GM19455 (cell line): ENCODE data around the gene TLE3.
A peak's percentile ranks its signal among the peaks of the same experiment; 100 is the strongest.

ENCODE experiments used
- ATAC-seq: cut with Tn5 transposase; IDR thresholded peaks from one replicate; pipeline ENCODE4 v1.9.1; 2021; ENCODE audit not compliant: unreplicated experiment

Gene TLE3

DNA sequence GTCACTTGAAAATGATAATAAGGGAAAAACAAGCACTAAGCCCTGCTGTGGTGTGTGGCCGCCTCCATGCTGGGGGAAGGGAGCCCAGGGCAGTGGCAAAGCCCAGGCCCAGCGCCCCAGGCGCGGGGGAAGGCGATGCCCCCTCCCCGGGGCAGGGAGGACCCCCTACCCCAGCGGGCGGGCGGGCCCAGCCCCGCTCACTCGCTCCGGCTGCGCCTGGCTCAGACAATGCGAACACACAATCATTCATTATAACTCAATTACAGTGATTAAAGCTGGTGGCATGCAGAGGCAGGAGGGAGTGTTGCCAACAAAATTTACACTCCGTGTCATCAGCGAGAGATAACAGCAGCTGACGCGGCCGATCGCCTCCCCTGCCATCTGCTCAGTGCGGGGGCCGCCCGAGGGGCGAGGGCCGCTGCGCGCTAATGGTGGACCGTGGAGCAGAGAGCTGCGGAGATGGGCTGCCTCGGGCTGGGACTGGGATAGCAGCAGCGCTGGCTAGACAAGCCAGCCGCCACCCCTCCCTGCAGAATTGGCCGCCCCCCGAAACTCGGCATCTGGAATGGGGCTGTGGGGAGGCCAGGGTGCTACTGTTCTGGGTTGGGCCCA lies 64.1 kb downstream of the TLE3 start:
- no peak for ATAC-seq

DNA sequence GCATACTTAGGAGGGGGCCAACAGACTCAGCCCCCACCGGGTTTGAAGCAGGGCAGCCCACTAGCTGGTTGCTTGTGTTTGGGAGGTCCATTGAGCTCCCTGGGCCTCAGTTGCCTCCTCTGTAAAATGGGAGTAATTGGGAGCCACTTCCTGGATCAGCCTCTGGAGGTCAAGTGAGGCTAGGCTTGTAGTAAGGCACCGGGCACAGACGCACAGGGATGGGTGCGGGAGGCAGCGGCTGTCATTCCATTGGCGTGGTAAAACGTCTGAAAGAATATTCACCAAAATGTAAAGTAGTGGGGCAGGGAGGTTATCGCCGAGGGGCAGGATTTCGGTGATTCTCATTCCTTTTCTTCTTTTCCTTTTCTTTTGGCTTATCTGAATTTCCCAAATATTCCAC lies 64.6 kb downstream of the TLE3 start:
- no peak for ATAC-seq

DNA sequence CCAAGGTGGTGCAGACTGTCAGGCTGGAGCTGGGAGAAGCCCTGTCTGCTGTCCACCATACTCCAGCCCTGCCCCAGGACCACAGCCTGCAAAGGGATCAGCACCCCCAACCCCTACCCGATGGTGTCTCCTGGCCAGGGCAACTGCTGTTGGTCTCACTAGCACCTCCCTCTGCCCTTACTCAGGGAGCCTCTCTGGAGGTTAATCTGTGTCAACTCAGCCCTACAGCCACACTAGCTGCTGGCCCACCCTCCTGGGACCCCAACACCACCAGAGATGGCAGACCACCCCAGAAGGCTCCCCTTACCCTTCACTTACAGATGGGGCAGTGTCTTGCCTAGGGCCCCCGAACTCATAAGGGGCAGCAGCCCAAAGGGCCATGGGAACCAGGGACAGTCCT lies 65.2 kb downstream of the TLE3 start:
- no peak for ATAC-seq

DNA sequence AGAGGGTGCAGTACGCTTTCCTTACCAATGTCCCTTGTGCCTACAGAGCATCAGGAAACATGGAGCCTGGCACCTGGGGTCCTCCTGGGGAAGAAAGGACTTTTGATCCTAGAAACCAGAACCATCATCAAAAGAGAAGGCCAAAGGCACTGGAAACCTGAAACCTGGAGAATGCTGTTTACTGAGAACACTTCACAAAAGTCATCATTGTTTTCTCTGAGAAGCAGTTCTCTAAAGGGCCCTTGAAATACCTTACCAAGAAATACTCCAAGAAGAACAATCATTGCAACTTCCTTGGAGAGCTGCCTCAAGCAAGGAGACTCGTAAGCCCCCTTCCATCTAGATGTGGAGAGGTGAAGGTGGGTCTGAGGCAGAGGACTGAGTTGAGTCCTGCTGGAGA lies 66.0 kb downstream of the TLE3 start:
- ATAC-seq: no peak

DNA sequence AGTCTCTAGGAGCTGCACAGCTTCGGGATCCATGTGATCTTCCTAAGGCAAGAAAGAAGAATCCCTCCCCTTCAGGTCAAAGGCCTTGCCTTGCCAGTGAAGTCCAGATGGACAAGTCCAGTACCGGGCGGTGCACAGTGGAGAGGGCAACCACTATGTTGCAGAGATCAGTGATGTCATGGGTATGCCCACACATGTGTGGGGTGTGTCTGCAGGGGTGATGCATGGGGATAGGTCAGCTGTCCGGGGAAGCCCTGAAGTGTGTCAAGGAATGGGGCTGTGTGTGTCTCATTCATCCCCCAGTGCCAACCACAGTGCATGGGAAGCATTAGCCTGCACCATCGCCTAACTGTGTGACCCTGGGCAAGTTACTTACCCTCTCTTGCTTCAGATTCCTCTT lies 66.5 kb downstream of the TLE3 start:
- ATAC-seq: no peak

DNA sequence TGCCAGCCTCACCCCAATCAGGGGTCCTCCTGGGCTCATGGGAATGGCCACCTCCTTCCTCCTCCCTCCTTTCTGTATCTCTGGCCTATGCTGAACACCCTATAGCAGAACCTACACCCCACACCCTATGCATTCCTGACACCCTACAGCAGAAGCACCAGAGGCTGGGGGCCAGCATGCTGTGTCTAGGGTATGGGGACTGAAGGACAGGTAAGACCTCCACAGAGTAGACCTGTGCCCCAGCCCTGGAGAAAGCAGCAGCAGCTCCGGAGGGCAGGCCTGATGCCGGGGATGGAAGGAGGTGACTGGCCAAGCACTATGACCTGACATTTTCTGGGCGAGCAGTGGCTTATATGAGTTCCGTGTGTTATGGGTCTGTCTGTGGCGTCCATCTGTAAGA lies 66.9 kb downstream of the TLE3 start:
- ATAC-seq: no peak

DNA sequence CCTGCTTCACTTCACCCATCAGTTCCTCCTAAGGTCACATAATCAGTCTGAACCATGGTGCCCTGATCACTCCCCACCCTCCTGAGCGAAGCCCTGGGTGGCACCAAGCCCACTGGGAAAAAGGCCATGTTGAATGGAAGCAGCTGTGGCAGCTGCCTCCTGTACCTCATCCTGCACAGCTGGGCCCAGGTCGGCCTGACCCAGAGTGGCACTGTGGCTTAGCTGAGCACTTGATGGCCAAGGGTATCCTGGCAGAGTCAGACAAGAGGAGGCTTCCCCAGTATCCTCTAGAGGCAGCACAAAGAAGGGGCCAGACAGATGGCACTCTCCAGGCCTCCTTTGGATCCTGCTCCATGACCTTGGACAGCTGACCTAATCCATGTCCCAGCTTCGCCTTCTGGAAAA lies 68.4 kb downstream of the TLE3 start:
- no peak for ATAC-seq

DNA sequence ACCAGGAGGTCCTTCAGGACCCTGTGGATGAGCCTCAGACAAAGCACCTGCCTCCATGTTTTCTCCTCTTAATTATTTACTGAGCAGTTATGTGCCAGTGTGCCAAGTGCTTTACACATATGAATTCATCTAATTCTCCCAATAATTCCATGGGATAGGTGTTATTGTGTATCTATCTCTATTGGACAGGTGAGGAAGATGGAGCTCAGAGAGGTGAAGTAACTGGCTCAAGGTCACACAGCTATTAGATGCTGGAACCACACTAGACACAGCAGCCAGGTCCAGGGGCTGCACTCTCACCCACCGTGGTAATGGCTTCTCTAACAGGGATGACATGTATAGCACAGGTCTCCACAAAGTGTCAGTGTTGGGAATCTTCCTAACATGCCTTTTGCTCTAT lies 70.2 kb downstream of the TLE3 start:
- no peak for ATAC-seq

DNA sequence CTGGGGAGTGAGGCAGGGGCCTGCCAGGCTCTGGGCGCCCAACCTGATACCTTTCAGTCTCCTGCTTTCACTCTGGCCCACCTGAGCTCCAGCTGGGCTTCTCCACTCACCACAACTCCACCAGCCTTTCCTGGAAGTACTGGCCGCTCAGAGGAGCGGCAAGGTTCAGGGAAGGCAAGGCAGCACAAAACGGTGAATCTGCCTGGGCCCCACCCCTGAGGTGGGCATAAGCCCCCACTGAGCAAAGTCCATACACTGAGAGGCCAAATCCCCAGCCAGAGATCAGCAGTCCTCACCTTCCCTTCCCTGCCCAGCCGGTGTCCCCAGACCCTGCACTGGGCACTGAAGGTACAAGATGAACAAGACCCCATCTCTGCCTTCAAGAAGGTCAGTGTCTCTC lies 70.7 kb downstream of the TLE3 start:
- ATAC-seq: no peak

DNA sequence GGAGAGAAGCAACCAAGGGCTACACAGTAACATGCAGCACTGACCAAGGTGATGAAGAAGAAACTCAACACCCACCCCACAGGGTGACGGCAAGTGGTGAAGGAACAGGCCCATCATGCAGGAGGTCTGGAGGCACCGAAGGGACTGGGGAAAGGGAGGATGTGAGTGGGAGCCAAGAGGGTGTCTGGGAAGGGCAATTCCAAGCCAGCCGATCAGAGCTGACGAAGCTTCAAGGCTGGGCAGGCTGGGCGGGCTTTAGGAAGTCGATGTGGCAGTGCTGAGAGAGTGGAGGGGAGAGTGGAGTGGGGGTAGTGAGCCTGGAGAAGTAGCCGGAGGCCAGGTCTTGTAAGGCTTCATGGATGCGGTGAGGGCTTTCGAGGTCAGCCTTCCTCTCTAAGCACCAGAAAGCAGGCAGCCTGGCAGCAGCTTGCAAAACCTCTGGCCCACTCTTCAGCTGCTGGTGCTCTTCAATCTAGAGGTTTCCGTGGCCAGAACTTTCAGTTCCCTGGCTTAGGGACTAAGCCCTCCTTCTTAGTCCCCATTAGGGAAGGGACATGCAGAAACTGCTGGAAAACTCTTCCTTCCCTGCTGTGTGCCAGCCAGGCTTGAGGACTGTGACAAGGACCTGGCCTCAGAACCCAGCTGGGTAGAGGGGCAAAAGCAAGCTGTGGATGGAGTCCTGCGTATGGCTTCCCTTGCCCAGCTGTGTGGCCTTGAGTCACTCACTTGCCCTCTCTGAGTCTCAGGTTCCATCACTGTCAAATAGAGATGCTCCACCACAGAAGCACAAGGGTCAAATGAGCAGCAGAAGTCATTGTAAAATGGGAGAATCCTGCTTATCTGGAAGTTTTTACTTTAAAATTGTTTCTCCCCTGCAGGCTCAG lies 72.1 kb downstream of the TLE3 start:
- ATAC-seq: no peak

DNA sequence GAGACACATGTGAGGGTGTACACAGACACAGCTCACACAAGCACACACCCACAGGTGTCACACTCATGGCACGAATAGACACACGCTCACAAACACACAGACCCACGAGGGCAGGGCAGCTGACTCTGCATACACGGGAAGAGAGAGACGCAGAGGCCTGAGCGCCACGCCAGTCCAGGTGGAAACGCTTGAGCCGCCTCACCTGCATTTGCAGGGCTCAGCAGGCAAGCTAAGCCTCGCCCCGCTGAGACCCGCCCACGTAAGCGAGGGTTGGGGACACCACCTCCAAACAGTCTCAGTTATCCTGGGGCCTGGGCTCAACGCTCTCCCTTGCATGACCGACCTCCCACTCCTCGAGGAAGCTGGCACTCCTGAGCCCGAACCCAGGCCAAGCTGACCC lies 73.2 kb downstream of the TLE3 start:
- ATAC-seq: no peak

DNA sequence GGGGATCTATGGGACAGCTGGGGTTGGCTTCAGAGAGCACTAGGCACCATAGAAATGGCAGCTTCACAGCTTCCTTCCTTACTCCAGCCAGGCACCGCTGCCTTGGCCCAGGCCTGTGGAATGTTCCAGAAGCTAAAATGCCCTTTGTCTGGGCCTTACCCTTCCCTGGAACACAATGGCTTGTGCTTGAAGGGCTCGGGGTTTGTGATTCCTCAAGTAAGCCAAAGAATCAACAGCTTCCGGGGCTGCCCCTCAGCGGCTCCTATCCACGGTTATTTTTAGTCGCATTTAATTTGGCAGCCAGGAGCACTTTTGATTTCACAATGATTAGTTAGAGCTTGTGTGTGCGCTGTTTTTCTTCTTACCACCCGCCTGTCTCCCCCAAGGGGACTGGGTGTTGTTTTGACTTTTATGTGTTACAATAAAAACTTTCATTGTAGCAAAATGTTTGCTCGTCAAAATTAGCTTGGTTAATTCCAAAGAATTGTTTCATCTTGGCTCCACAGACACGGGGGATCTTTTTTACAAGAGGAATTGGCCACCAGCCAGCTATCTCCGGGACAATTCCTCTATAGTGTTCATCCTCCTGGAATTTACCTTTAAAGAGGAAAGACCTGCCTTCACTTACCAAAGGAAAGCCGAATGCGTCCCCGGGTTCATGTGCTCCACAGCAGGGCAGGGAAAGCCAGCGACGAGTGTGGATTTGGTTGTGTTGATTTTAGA lies 73.8 kb downstream of the TLE3 start:
- no peak for ATAC-seq

DNA sequence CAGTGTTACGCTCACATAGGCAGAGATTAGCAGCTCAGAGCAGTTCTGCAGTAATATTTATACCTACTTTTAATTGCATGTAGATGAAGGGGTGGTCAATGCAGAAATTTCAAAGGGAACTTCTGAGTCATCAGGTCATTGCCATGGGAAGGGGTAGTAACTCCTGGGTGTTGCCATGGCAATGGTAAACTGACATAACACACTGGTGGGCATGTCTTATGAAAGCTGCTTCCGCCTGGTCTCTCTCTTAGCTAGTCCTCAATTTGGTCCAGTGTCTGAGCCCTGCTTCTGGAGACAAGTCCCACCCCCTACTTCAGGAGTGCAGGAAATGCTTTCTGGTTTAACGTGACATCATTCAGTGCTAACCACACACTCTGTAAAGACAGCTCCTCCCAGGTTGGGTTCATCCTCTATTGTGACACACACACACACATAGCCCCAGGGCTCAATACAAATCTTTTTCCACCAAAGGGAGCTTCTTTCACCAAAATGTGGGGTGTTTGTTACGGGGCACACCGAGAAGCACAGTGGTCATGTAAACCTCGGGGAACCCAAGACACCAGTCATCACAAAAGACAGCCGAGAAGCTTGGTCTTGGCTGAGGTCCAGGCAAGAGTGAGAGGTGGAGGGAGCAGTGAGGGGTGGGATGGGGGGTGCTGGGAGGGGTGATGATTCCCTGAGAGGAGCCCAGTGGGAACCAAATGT lies 74.5 kb downstream of the TLE3 start:
- no peak for ATAC-seq

DNA sequence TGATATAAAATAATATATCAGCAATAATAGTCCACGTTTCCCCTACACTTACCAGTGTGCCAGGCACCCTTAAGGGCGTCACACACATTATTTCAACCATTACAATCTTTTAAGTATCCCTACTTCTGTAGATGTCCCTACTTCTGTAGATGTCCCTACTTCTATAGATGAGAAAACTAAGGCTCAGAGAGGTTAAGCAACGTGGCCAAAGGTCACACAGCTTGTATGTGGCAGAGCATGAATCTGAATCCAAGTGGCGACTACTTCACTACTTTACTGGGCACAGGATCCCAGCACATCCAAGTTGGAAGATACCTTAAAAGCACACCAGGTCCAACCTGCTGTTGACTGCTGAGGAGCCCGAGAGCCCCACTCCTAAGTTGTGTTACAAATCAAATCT lies 77.5 kb downstream of the TLE3 start:
- no peak for ATAC-seq

DNA sequence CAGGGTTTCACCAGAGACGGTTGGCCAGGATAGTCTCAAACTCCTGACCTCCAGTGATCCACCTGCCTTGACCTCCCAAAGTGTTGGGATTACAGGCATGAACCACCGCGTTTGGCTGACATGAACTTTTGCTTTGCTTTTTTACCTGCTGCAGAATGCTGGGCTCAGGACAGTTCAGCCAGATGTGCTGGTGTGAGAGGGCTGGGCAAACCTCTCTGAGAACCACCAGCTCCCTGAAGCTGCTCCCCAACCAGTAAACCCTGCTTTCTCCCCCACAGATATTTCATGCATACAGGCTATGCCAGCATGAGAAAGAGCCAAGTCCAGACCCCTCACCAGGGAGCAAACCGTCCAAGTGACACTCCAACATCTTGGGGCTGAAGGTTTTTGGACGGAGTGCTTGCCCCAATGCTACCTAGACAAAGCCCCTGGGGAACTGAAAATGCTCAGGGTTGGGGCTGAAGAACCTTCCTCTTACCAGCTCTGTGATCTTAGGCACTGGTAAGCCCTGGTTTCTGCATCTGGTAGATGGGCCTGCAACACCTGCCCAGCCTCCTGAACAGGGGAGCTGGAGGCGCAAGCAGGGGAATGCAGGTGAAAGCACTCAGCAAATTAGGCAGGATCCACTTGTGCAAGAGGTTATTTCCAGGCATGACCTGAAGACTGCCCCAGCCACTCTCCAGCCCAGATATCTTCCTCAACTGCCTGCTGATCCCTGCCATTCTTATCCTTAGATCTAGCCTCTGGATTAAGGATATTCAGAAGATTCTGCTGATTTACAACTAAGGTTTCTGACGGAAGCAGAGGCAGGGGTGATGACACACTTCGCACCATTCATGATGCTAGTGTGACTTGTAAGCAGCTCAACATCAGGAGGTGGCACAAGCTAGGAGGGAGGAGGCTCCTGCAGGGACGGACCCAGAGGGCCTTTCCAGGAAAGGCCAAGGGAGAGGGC lies 78.8 kb downstream of the TLE3 start:
- ATAC-seq: no peak

DNA sequence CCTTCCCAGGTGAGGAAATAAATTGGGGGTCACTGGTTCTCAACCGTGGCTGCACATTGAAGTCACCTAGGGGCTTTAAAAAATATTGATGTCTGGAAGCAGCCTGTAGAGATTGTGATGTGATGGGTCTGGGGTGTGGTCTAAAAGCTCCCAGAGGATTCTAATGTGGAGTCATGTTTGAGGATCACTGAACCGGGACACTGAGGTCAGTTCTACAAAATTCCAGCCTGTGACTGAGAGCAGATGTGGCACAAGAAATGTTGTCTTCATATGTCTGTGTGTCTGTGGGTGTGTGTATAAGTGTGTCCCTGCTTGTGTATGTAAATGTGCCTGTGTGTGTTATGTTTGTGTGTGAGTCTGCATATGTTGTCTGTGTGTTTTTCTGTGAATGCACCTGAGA lies 79.9 kb downstream of the TLE3 start:
- no peak for ATAC-seq

DNA sequence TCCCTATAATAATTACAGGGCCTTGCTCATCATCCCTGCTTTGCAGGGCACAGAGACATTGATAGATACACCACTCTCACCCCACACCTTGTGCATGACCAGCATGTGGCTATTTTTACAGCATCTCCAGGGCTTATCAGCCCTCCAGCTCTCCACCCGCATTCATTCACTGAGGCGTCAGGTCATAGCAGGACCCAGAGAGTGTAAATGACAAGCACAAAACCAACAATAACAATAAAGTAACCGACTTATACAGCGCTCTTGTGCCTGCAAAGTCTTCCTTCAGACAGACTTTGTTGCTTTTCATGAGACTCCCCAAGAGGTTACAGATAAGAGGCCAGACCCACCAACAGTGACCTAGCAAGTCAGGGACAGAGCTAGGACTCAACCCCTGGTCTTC lies 80.7 kb downstream of the TLE3 start:
- ATAC-seq: no peak

DNA sequence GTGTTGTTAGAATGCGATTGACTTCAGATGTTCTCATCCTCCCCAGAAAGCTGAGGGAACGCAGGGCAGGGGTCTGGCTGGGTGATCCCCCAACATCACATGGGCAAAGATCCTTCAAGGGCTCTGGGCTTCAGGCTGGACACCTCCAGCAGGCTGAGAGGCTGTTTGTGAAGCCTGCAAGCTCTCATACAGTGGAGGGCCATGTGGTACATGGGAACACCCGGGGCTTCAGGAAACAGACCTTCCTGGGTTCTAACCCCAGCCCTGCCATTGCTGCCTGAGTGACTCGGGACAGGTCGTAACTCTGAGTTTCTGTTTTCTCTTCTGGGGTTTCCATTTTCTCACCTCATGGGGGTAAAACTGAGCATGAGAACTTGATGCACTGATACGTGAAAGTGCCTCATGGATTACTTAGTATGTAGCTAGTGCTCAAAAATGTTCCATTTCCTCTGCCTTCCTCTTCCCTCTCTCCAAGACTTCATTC lies 81.2 kb downstream of the TLE3 start:
- ATAC-seq: no peak

DNA sequence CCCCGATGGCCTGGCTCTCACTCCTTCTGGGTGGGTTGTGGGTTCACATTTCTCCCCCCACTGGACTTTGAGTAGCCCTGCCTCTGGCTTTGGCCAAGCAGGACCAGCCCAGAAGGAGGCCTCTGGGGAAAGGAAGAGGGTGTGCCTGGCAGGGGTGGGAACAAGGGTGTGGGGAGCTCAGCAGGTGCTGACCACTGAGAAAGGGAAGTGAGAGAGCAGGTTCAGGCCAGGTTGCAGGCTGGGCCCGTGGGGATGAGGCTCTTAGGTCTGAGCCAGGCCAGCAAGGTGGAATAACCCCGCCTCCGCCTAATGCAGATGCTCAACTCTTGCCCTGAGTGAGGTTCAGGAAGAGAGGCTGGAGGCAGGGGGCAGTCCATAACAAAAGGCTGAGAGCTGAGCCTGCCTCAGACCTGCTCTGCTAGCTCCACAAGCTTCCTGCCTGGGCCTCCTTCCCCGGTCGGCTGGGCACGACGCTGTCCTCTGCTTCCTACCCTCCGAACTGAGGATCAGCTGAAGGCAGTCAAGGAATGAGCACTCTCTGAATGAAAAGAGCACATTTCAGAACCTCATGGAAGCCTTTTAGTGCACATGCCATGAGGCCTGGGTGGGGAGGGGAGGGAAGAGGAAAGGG lies 82.7 kb downstream of the TLE3 start:
- peak; percentile 86 for ATAC-seq

DNA sequence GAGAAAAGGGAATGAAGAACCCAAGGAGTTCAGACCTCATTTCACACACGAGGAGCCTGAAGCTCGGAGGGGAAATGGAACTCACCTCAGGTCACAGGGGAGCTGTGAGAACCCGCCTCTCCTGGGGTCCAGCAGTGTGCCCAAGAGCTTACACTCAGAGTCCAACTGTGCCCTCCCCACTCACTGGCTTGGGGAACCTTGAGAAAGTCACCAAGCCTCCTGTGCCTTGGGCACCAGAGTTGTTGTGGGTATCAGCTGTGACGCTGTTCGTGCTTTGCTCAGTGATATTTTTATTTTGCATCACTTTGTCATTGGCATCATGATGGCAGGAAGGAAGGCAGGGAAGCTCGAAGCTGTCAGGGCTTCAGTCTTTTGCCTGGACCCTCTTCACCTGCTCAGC lies 83.4 kb downstream of the TLE3 start:
- no peak for ATAC-seq
